Colon (tissue), 2 donors: ENCODE measurements around the gene KCNK4.

Source experiments
- FAIRE-seq: peaks from 2 replicates; lab custom pipeline; 2012; peaks lifted over from hg19 to GRCh38; lab: Jason Lieb, UNC
- donor health status: control.
- donor health status: control.

KCNK4 gene

GRCh38 chr11:64347193-64347867, 56.2 kb downstream of the KCNK4 start:
- FAIRE-seq: no peak

GRCh38 chr11:64348383-64349024, 57.4 kb downstream of the KCNK4 start:
- FAIRE-seq: no peak

GRCh38 chr11:64349025-64349387, 57.9 kb downstream of the KCNK4 start:
- FAIRE-seq: no peak

DNA sequence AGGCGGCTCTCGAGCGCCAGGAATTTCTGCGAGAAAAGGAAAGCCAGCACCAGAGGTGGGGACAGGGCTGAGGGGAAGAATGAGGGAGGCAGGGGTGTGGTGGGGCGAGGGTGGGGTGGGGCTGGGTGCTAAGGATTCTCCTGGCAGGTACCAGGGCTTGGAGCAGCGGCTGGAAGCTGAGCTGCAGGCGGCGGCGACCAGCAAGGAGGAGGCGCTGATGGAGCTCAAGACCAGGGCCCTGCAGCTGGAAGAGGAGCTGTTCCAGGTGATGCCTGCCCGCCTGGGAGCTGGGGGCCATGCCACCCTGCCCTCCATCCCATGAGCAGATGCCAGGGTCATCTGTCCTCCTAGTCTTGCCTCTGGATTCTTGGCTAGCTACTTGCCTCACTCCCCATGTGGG, 58.3 kb downstream of the KCNK4 start:
- no peak for FAIRE-seq
